OCI-LY7 (cell line): ENCODE measurements around the gene RCOR3. TPM values are rescaled to one million over a fixed set of nuclear protein-coding genes. Genes with fewer than 3 reads are reported as not detected.

Source experiments
- BruUV-seq: library from RNA; stranded (reverse); fragments of 400-500 nt; replicated peaks from 2 replicates; lab custom pipeline; 2021; lab: Mats Ljungman, UMichigan
- CTCF ChIA-PET: fragments of 300-600 bp; sonication (Branson Sonifier 250); formaldehyde crosslinking; loops from one replicate; lab custom pipeline; 2022; ENCODE audit warnings: antibody characterized with exemption; ENCODE audit not compliant: unreplicated experiment; lab: Charles Lee
- POLR2A ChIA-PET: fragments of 300-600 bp; sonication (Branson Sonifier 250); formaldehyde crosslinking; loops from one replicate; lab custom pipeline; 2022; ENCODE audit warnings: antibody characterized with exemption; lab: Charles Lee
- DNase-seq: peaks from one replicate; pipeline ENCODE4 v3.0.0-alpha.2; 2015; ENCODE audit warnings: low spot score
- H2AFZ ChIP-seq: fragments of 200-600 bp; sonication (generic), shearing (Covaris generic); 2 replicates; pipeline ENCODE4 v1.6.1; 2014; ENCODE audit warnings: mild to moderate bottlenecking, antibody characterized with exemption, low read length, moderate library complexity
- H3K27ac ChIP-seq: fragments of 200-600 bp; sonication (generic); 2 replicates; pipeline ENCODE4 v1.5.1; 2014; ENCODE audit warnings: mixed run types, low read depth, mild to moderate bottlenecking, moderate library complexity, low read length, inconsistent platforms; ENCODE audit not compliant: poor library complexity, severe bottlenecking
- H3K36me3 ChIP-seq: fragments of 200-600 bp; sonication (generic); 2 replicates; pipeline ENCODE4 v1.6.1; 2014; ENCODE audit warnings: mild to moderate bottlenecking, antibody characterized with exemption, low read length, moderate library complexity, mixed read lengths; ENCODE audit not compliant: insufficient read depth
- H3K4me1 ChIP-seq: fragments of 200-600 bp; sonication (generic); 2 replicates; pipeline ENCODE4 v1.5.1; 2014; ENCODE audit warnings: mild to moderate bottlenecking, low read length; ENCODE audit not compliant: insufficient read depth, poor library complexity, severe bottlenecking
- H3K4me2 ChIP-seq: fragments of 200-600 bp; sonication (generic); 2 replicates; pipeline ENCODE4 v1.6.1; 2014; ENCODE audit warnings: mild to moderate bottlenecking, low read length
- H3K4me3 ChIP-seq: fragments of 200-600 bp; sonication (generic); 2 replicates; pipeline ENCODE4 v1.5.1; 2014; ENCODE audit warnings: mild to moderate bottlenecking, low read depth, low read length; ENCODE audit not compliant: poor library complexity, severe bottlenecking
- H3K79me2 ChIP-seq: fragments of 200-600 bp; sonication (generic); 2 replicates; pipeline ENCODE4 v1.6.1; 2016; ENCODE audit warnings: low read depth, mild to moderate bottlenecking, low read length, moderate library complexity, mixed read lengths; ENCODE audit not compliant: insufficient read depth
- H3K9me2 ChIP-seq: fragments of 200-600 bp; sonication (generic); 2 replicates; pipeline ENCODE4 v1.6.1; 2016; ENCODE audit warnings: mild to moderate bottlenecking, low read length, mixed read lengths; ENCODE audit not compliant: insufficient read depth
- H3K9me3 ChIP-seq: fragments of 200-600 bp; sonication (generic); 2 replicates; pipeline ENCODE4 v1.6.1; 2014; ENCODE audit warnings: mild to moderate bottlenecking, mixed run types, low read length, mixed read lengths
- H4K20me1 ChIP-seq: fragments of 200-600 bp; sonication (generic); 2 replicates; pipeline ENCODE4 v1.6.1; 2014; ENCODE audit warnings: mild to moderate bottlenecking, antibody characterized with exemption, low read length, moderate library complexity, mixed read lengths; ENCODE audit not compliant: insufficient read depth
- EZH2phosphoT487 ChIP-seq: fragments of 200-600 bp; sonication (generic); IDR thresholded peaks from 2 replicates; pipeline ENCODE4 v1.6.1; 2018; ENCODE audit warnings: low read depth, borderline replicate concordance, mild to moderate bottlenecking, mixed run types, antibody characterized with exemption, low read length, moderate library complexity, mixed read lengths
- intact Hi-C: fragments of 100-400 bp; cut with micrococcal nuclease; formaldehyde crosslinking; loops from one replicate; pipeline ENCODE4 v1.10.0; 2022; ENCODE audit not compliant: unreplicated experiment
- total RNA-seq, 2 experiments: library from RNA; depleted of rRNA in 1 of 2; stranded (reverse); fragments of >200 nt in 1 of 2; shearing (Covaris generic) in 1 of 2; gene quantifications; 2 replicates each; pipeline ENCODE4 v1.2.3, GENCODE V29; 2014 to 2022
- TF ChIP-seq, protein P1 (sequence below): fragments of 200-600 bp; sonication (generic); conservative IDR thresholded peaks from 2 replicates; pipeline ENCODE4 v1.5.1; 2014; ENCODE audit warnings: mild to moderate bottlenecking, antibody characterized with exemption, low read length, moderate library complexity, mixed read lengths

RCOR3 gene
- total RNA-seq, 2 experiments from 2014 or later: 34.8 to 62.3 TPM

DNA sequence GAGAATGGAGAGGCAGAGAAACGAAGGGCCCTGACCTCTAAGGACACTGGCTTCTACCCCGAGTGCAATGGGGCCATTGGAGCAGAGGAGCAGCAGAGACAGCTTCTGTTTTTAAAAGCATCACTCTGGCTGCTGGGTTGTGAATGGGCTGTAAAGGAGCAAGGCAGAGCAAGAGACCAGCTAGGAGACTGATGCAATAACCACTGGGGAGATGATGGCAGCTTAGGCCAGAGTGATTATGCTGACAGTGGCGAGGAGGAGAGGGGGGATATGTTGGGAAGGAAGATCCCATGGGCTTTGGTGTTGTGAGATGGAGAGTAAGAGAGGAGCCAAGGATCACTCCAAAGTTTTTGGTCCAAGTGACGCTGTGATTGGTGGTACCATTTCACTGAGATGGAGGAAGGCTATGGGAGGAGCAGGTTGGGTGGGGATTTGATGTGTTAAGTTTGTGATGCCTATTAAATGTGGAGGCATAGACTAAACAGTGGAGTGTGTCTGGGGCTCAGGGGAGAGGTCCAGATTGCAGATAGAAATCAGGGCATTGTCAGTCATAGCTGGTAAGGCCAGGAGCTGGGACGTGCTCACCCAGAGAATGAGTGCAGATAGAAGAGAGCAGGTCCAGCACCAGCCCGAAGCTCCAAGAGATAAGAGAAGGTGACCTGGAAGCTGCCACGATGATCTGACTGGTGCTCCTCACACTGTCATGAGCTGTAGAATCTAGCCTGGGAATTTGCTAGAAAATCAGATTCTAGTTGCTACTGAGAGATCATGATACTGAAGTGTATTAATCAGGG lies 78.5 kb downstream of the RCOR3 start:
- Histone ChIP-seq H3K4me2 (peak overlapping the region; percentile 86), H3K4me3 (no peak overlapping the region), H3K79me2 (peaks cover 76% of the 10 kb centered on the region), H3K4me1 (peaks cover 75% of the 10 kb centered on the region), H3K9me2 (no peaks in the 10 kb centered on the region), H2AFZ (no peak overlapping the region), H3K9me3 (no peaks in the 10 kb centered on the region), H3K27ac (no peak overlapping the region), H3K36me3 (0 out of 2 replicates have a peak, but pooled peaks cover 4% of the 10 kb centered on the region), H4K20me1 (no peaks in the 10 kb centered on the region; the same call in 1 of the 2 replicates)
- intact Hi-C loops: no loop called here
- TF ChIP-seq, protein P1, sequence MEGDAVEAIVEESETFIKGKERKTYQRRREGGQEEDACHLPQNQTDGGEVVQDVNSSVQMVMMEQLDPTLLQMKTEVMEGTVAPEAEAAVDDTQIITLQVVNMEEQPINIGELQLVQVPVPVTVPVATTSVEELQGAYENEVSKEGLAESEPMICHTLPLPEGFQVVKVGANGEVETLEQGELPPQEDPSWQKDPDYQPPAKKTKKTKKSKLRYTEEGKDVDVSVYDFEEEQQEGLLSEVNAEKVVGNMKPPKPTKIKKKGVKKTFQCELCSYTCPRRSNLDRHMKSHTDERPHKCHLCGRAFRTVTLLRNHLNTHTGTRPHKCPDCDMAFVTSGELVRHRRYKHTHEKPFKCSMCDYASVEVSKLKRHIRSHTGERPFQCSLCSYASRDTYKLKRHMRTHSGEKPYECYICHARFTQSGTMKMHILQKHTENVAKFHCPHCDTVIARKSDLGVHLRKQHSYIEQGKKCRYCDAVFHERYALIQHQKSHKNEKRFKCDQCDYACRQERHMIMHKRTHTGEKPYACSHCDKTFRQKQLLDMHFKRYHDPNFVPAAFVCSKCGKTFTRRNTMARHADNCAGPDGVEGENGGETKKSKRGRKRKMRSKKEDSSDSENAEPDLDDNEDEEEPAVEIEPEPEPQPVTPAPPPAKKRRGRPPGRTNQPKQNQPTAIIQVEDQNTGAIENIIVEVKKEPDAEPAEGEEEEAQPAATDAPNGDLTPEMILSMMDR: no peak
- TF ChIP-seq EZH2phosphoT487: no peak
- POLR2A ChIA-PET: interaction anchor here (0.5 to 4.7 kb wide), 4 partner anchors 8 to 711 kb away, joined by 3 to 39 read pairs (median 16); no protein-coding TSS in a partner anchor
- no peak for DNase-seq
- no TSS peak for BruUV-seq
- CTCF ChIA-PET: interaction anchor here (4.4 kb wide), 1 partner anchor 10 kb away, joined by 38 read pairs; the partner anchor contains the start of gene TRAF5

DNA sequence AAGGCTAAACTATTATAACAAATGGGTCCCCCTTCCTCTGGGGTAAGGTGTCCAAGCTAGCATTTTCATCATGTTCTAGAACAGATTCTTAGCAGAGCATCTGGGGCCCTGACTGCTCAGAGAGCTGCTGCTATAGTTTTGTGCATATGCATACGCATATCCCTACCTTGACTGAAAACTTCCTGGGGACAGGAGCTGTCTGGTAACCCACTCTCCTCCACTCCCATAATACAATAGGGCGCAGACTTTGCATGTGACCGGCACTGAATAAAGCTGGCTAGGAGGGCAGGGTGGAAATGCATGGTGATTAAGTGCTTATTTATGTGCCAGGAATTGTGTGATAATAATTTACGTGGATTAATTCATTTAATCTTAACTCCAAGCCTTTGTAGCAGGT lies 79.1 kb downstream of the RCOR3 start:
- peaks cover 69% of the 10 kb centered on the region for H3K4me1 ChIP-seq
- no peak overlapping the region for H3K27ac ChIP-seq
- ChIA-PET CTCF (interaction anchor here (4.4 kb wide), 1 partner anchor 11 kb away, joined by 38 read pairs; the partner anchor contains the start of gene TRAF5), POLR2A (interaction anchor here (0.5 to 4.7 kb wide), 4 partner anchors 8 to 710 kb away, joined by 3 to 39 read pairs (median 14); no protein-coding TSS in a partner anchor)
- no peaks in the 10 kb centered on the region for H3K9me2 ChIP-seq
- no peaks in the 10 kb centered on the region for H3K9me3 ChIP-seq
- no TSS peak for BruUV-seq
- 0 out of 2 replicates have a peak, but pooled peaks cover 4% of the 10 kb centered on the region for H3K36me3 ChIP-seq
- no peak overlapping the region for H3K4me3 ChIP-seq
- intact Hi-C loops: no loop called here
- no peak overlapping the region for H2AFZ ChIP-seq
- TF ChIP-seq, protein P1: no peak
- TF ChIP-seq EZH2phosphoT487: no peak
- H3K4me2 ChIP-seq: peak overlapping the region; percentile 86
- H4K20me1 ChIP-seq: no peaks in the 10 kb centered on the region; the same call in 1 of the 2 replicates
- H3K79me2 ChIP-seq: peaks cover 76% of the 10 kb centered on the region
- no peak for DNase-seq
